ENCODE results near the gene RNF121. TPM values are rescaled to one million over a fixed set of nuclear protein-coding genes. Genes with fewer than 3 reads are reported as not detected.

Gene RNF121
- total and polyA plus RNA-seq, 2 of the 8 experiments (the other 6 are each of a cell fraction or from before 2014, with no cell fraction given): 39.7 to 51.6 TPM

GRCh38 chr11:71933141-71933933 lies 4.5 kb downstream of the RNF121 start (continued):
- TF ChIP-seq CBX5 (IDR thresholded peaks at IDR 0.05; ENCODE audit: low read depth, low read length) (no peak), SIRT6 (IDR thresholded peaks at IDR 0.05; ENCODE audit: low read length) (no peak), RBBP5 (IDR thresholded peaks at IDR 0.05; ENCODE audit: borderline replicate concordance, low read depth, low read length) (no peak), RNF2 (IDR thresholded peaks at IDR 0.05; ENCODE audit: borderline replicate concordance, low read depth, low read length, missing control alignments, poor library complexity, severe bottlenecking) (no peak), EP300 (IDR thresholded peaks at IDR 0.05; ENCODE audit: borderline replicate concordance in 1 of 2, low read depth in 2 of 2, low read length in 2 of 2) (no peak)

Measured in H1 (cell line).